Stimulated activated effector memory CD8-positive, alpha-beta T cell treated with anti-CD3 and anti-CD28 coated beads, Interleukin-12 subunit alpha, Interleukin-12 subunit beta, amount 100 ng/mL, for 72 hours (primary cell): ENCODE measurements around the gene RIIAD1.
"Not testable (repeated sequence)": the region's sequence is repeated elsewhere in the genome, so short reads cannot be mapped to it uniquely, and the experiment has no call there.

Experiments used
- ATAC-seq: fragments of 150-1000 bp; cut with Tn5 transposase; 2 replicates; pipeline ENCODE4 v1.10.0; 2021
- DNase-seq, 2 donors: peaks; one replicate each; pipeline ENCODE4 v3.0.0; 2021 to 2022; ENCODE audit warnings: low spot score in 2 of 2
- H3K27ac Mint-ChIP-seq: one replicate; pipeline ENCODE4 v1.8.0; 2022; ENCODE audit warnings: mild to moderate bottlenecking, mixed read lengths
- H3K36me3 Mint-ChIP-seq: one replicate; pipeline ENCODE4 v1.8.0; 2022; ENCODE audit warnings: mild to moderate bottlenecking, mixed read lengths
- H3K4me1 Mint-ChIP-seq: one replicate; pipeline ENCODE4 v1.8.0; 2022; ENCODE audit warnings: mixed read lengths
- H3K4me3 Mint-ChIP-seq: one replicate; pipeline ENCODE4 v1.8.0; 2022; ENCODE audit warnings: mild to moderate bottlenecking, mixed read lengths
- H3K9me3 Mint-ChIP-seq: one replicate; pipeline ENCODE4 v1.8.0; 2022; ENCODE audit warnings: mixed read lengths

The RIIAD1 gene

GRCh38 chr1:151720974-151721787 is at the start of gene RIIAD1:
Gene RIIAD1 (plus strand): TSS chr1:151721522. CDS start chr1:151721537, 15 bp downstream.
- ATAC-seq = peak; percentile 85
- H3K27ac Mint-ChIP-seq = no peak within 1 kb of the TSS

GRCh38 chr1:151673407-151673806 is 47.9 kb upstream of the RIIAD1 start:
- Mint-ChIP-seq H3K36me3 (peaks cover 74% of the 10 kb centered on the region), H3K27ac (no peak overlapping the region), H3K4me1 (peaks cover 7% of the 10 kb centered on the region), H3K9me3 (no peaks in the 10 kb centered on the region), H3K4me3 (no peak overlapping the region)
- ATAC-seq (no peak), DNase-seq (no peak)

More at GRCh38 chr1:151720974-151721787, at the start of gene RIIAD1:
- Mint-ChIP-seq H3K9me3 (no peaks in the 10 kb centered on the region), H3K4me1 (peaks cover 35% of the 10 kb centered on the region), H3K4me3 (peak within 1 kb of the TSS; percentile 66), H3K36me3 (peaks cover 6% of the 10 kb centered on the region)
- DNase-seq = no peak

- H3K4me3 Mint-ChIP-seq = no peak overlapping the region
- no peaks in the 10 kb centered on the region for H3K9me3 Mint-ChIP-seq
- peaks cover 62% of the 10 kb centered on the region for H3K36me3 Mint-ChIP-seq
- ATAC-seq (no peak), DNase-seq (no peak)
- peaks cover 5% of the 10 kb centered on the region for H3K4me1 Mint-ChIP-seq
- H3K27ac Mint-ChIP-seq = no peak overlapping the region
These were observed 40.9 kb upstream of the RIIAD1 start for GRCh38 chr1:151680391-151680790.

GRCh38 chr1:151680826-151681225 is 40.5 kb upstream of the RIIAD1 start:
- ATAC-seq (peak; percentile 51), DNase-seq (no peak)
- no peaks in the 10 kb centered on the region for H3K9me3 Mint-ChIP-seq
- H3K27ac Mint-ChIP-seq = no peak overlapping the region
- peaks cover 62% of the 10 kb centered on the region for H3K36me3 Mint-ChIP-seq
- no peak overlapping the region for H3K4me3 Mint-ChIP-seq
- H3K4me1 Mint-ChIP-seq = peaks cover 5% of the 10 kb centered on the region

GRCh38 chr1:151681923-151682322 is 39.4 kb upstream of the RIIAD1 start:
- Mint-ChIP-seq H3K36me3 (peaks cover 57% of the 10 kb centered on the region), H3K9me3 (no peaks in the 10 kb centered on the region), H3K27ac (peak overlapping the region; percentile 57)

GRCh38 chr1:151682901-151683300 is 38.4 kb upstream of the RIIAD1 start:
- DNase-seq, ATAC-seq, H3K9me3 Mint-ChIP-seq, H3K27ac Mint-ChIP-seq, H3K4me3 Mint-ChIP-seq, H3K4me1 Mint-ChIP-seq: not testable (repeated sequence)
- peaks cover 59% of the 10 kb centered on the region for H3K36me3 Mint-ChIP-seq

More at GRCh38 chr1:151681923-151682322, 39.4 kb upstream of the RIIAD1 start:
- ATAC-seq = no peak
- DNase-seq = no peak
- peaks cover 5% of the 10 kb centered on the region for H3K4me1 Mint-ChIP-seq
- no peak overlapping the region for H3K4me3 Mint-ChIP-seq

- Mint-ChIP-seq H3K4me3 (no peak overlapping the region), H3K4me1 (peaks cover 5% of the 10 kb centered on the region), H3K27ac (no peak overlapping the region), H3K9me3 (no peaks in the 10 kb centered on the region), H3K36me3 (peaks cover 54% of the 10 kb centered on the region)
- no peak for DNase-seq
- no peak for ATAC-seq
These were observed 37.2 kb upstream of the RIIAD1 start for GRCh38 chr1:151684128-151684527.

- no peak for DNase-seq
- Mint-ChIP-seq H3K36me3 (peaks cover 46% of the 10 kb centered on the region), H3K27ac (no peak overlapping the region), H3K9me3 (no peaks in the 10 kb centered on the region), H3K4me3 (no peak overlapping the region), H3K4me1 (no peaks in the 10 kb centered on the region)
- no peak for ATAC-seq
These were observed 34.8 kb upstream of the RIIAD1 start for GRCh38 chr1:151686561-151686960.

GRCh38 chr1:151689494-151689893 is 31.8 kb upstream of the RIIAD1 start:
- H3K36me3 Mint-ChIP-seq = peaks cover 67% of the 10 kb centered on the region
- no peaks in the 10 kb centered on the region for H3K9me3 Mint-ChIP-seq
- DNase-seq (no peak), ATAC-seq (no peak)
- H3K27ac Mint-ChIP-seq = no peak overlapping the region
- no peaks in the 10 kb centered on the region for H3K4me1 Mint-ChIP-seq
- H3K4me3 Mint-ChIP-seq = no peak overlapping the region

- DNase-seq (no peak), ATAC-seq (no peak)
- no peaks in the 10 kb centered on the region for H3K9me3 Mint-ChIP-seq
- no peak overlapping the region for H3K4me3 Mint-ChIP-seq
- H3K27ac Mint-ChIP-seq = no peak overlapping the region
- peaks cover 76% of the 10 kb centered on the region for H3K36me3 Mint-ChIP-seq
- no peaks in the 10 kb centered on the region for H3K4me1 Mint-ChIP-seq
These were observed 29.1 kb upstream of the RIIAD1 start for GRCh38 chr1:151692226-151692625.

- Mint-ChIP-seq H3K4me3 (no peak overlapping the region), H3K4me1 (no peaks in the 10 kb centered on the region), H3K9me3 (no peaks in the 10 kb centered on the region), H3K27ac (no peak overlapping the region), H3K36me3 (peaks cover 71% of the 10 kb centered on the region)
- DNase-seq (no peak), ATAC-seq (no peak)
These were observed 28.2 kb upstream of the RIIAD1 start for GRCh38 chr1:151693057-151693651.

- no peak for ATAC-seq
- H3K9me3 Mint-ChIP-seq = no peaks in the 10 kb centered on the region
- no peak overlapping the region for H3K27ac Mint-ChIP-seq
- peaks cover 13% of the 10 kb centered on the region for H3K4me1 Mint-ChIP-seq
- peaks cover 24% of the 10 kb centered on the region for H3K36me3 Mint-ChIP-seq
- DNase-seq = no peak
- H3K4me3 Mint-ChIP-seq = no peak overlapping the region
These were observed 19.8 kb upstream of the RIIAD1 start for GRCh38 chr1:151701515-151701914.

GRCh38 chr1:151702936-151703335 is 18.4 kb upstream of the RIIAD1 start:
- no peak for DNase-seq
- Mint-ChIP-seq H3K4me1 (peaks cover 19% of the 10 kb centered on the region), H3K4me3 (no peak overlapping the region), H3K9me3 (no peaks in the 10 kb centered on the region), H3K36me3 (peaks cover 17% of the 10 kb centered on the region), H3K27ac (peak overlapping the region; percentile 75)
- ATAC-seq = no peak

GRCh38 chr1:151703813-151704212 is 17.5 kb upstream of the RIIAD1 start:
- Mint-ChIP-seq H3K4me1 (peaks cover 19% of the 10 kb centered on the region), H3K27ac (peak overlapping the region; percentile 75), H3K4me3 (no peak overlapping the region), H3K9me3 (no peaks in the 10 kb centered on the region), H3K36me3 (peaks cover 11% of the 10 kb centered on the region)
- ATAC-seq = no peak
- no peak for DNase-seq

GRCh38 chr1:151704246-151704645 is 17.1 kb upstream of the RIIAD1 start:
- Mint-ChIP-seq H3K9me3 (no peaks in the 10 kb centered on the region), H3K27ac (no peak overlapping the region), H3K4me1 (peaks cover 19% of the 10 kb centered on the region), H3K4me3 (no peak overlapping the region), H3K36me3 (peaks cover 7% of the 10 kb centered on the region)
- DNase-seq (no peak), ATAC-seq (no peak)

- Mint-ChIP-seq H3K4me1 (peaks cover 19% of the 10 kb centered on the region), H3K9me3 (no peaks in the 10 kb centered on the region), H3K36me3 (no peaks in the 10 kb centered on the region), H3K4me3 (no peak overlapping the region), H3K27ac (no peak overlapping the region)
- DNase-seq (no peak), ATAC-seq (no peak)
These were observed 16.2 kb upstream of the RIIAD1 start for GRCh38 chr1:151705146-151705545.
